ENCODE results near the gene CORO7.

The CORO7 gene

DNA sequence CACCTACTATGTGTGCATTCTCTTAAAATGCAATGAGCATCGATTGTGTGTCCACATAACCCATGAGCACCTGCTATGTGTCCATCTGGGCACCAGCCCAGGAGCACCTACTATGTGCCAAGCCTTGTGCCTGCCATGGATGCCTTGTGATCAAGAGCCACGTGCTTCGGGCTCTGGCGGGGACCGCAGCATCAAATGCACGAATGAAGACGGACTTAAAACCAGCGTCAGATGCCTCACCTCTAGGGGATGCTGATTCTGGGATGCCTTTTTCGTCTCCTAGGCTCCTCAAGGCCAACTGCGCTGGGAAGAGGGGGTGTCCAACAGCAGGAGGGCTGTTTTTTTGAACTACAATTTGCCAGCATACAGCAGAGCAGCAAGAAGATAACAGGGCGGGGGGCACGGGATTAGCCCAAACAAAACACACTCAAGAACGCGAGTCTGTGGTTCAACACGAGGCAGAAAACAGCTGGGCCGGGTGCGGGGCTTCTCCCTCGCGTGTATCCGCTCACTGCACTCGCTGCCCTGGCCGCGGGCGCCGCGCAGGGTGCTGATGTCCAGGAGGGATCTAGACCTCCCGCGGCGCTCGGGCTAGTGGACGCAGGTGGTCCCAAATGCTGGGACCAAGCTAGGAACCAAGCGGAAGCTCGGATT is 101.7 kb downstream of the CORO7 start:
- Histone ChIP-seq H3K9me3 (ENCODE audit: control insufficient read depth, insufficient read depth, low read depth, low read length) (no peaks in the 10 kb centered on the region), H3K36me3 (ENCODE audit: control insufficient read depth, insufficient read depth, low read length) (no peaks in the 10 kb centered on the region), H3K4me3 (ENCODE audit: low read depth, low read length) (peak overlapping the region; percentile 77), H3K9ac (ENCODE audit: low read length) (peak overlapping the region; percentile 62), H3K27me3 (ENCODE audit: control insufficient read depth, insufficient read depth, low read length) (peaks cover 14% of the 10 kb centered on the region), H3K4me1 (ENCODE audit: control insufficient read depth, insufficient read depth, low read length) (peaks cover 41% of the 10 kb centered on the region), H3K27ac (ENCODE audit: low read depth, low read length) (0 out of 2 replicates have a peak overlapping the region, but pooled peaks have one; percentile 64)

DNA sequence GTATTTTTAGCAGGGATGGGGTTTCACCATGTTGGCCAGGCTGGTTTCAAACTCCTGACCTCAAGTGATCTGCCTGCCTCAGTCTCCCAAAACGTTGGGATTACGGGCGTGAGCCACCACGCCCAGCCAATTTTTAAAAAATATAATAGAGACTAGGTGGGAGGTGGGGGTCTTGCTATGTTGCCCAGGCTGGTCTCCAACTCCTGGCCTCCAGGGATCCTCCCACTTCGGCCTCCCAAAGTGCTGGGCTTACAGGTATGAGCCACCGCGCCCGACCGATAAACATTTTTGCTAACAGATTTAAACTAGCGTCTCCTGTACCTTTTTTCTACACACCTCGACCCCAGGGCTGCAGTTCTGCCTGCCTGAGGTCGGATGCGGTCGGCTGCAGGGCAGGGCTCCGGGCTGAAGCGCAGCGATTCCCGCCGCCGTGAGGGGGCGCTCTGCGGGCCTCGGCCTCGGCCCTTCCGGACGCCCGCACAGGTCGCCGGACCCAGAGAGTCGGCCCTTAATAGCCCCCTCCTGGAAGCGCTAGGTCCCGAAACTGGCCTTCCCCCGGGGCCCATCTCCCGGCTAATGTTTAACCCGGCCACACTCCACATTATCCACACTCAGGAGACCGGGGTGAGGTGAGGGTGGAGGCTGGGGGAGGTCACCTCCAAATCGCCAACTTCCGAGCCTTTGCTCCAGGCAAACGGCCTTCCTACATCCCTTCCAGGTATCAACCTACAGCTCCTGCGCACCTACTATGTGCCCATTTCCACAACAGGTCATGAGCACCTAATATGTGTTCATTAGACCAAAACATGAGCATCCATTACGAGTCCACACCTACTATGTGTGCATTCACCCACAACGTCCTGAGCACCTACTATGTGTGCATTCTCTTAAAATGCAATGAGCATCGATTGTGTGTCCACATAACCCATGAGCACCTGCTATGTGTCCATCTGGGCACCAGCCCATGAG is 102.5 kb downstream of the CORO7 start:
- Histone ChIP-seq H3K27ac (ENCODE audit: low read depth, low read length) (no peak overlapping the region), H3K9me3 (ENCODE audit: control insufficient read depth, insufficient read depth, low read depth, low read length) (no peaks in the 10 kb centered on the region), H3K27me3 (ENCODE audit: control insufficient read depth, insufficient read depth, low read length) (peaks cover 14% of the 10 kb centered on the region), H3K36me3 (ENCODE audit: control insufficient read depth, insufficient read depth, low read length) (no peaks in the 10 kb centered on the region), H3K4me3 (ENCODE audit: low read depth, low read length) (no peak overlapping the region; the same call in 1 of the 2 replicates), H3K9ac (ENCODE audit: low read length) (no peak overlapping the region), H3K4me1 (ENCODE audit: control insufficient read depth, insufficient read depth, low read length) (peaks cover 38% of the 10 kb centered on the region)

DNA sequence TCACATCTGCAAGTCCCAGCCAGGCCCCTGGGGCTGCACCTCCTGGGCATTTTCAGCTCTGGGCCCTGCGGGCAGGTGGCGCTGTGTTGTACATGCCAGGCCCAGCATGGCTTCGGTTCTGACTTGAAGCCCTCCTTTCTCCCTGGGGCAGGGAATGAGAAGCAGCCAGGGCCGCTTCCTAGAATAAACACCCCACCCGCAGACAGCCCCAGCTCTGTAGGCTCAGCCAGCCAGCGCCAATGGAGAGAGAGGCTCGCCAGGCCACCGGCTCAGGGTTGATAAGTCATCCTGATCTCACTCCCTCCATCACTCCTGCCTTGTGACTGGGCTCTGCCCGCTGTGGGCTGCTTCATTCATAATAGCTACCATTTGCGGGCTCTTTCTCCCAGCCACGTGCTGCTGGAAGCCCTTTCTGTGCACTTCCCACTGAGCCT is 106.5 kb downstream of the CORO7 start:
- H3K4me3 ChIP-seq (ENCODE audit: low read depth, low read length): no peak overlapping the region
- H3K4me1 ChIP-seq (ENCODE audit: control insufficient read depth, insufficient read depth, low read length): peaks cover 28% of the 10 kb centered on the region
- peak overlapping the region; percentile 42 for H3K9ac ChIP-seq (ENCODE audit: low read length)
- no peak overlapping the region for H3K27ac ChIP-seq (ENCODE audit: low read depth, low read length)
- H3K9me3 ChIP-seq (ENCODE audit: control insufficient read depth, insufficient read depth, low read depth, low read length): no peaks in the 10 kb centered on the region
- H3K36me3 ChIP-seq (ENCODE audit: control insufficient read depth, insufficient read depth, low read length): peaks cover 8% of the 10 kb centered on the region
- peaks cover 10% of the 10 kb centered on the region for H3K27me3 ChIP-seq (ENCODE audit: control insufficient read depth, insufficient read depth, low read length)

DNA sequence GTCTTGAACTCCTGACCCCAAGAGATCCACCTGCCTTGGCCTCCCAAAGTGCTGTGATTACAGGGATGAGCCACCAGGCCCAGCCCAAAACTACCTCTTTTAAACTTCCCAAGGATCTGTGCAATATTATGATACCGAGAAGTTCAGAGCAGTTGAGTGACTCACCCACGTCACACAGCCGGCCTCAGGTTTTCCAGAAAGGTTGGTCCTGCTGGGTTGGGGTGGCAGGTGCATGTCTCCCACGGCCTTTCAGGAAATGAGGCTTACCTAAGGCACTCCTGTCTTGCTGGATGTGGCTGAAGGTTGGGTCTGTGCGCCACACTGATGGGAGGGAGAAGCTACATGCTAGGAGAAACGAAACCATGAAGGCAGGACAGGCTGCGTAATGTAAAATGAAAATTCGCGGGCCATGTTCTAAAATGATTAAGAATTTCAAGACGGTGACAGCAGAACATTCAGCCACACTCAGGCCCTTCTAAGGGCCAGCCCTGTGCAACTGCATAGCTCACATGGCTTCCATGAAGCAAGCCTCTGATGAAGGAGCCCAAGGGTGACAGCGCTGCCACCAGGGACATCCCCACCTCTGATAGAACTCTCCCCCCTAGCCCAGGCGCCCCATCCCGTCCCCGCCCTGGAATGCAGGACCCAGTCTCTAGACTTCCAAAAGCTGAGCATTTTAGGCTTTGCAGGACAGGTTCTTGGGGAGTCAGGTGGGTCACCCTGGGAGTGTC is 107.1 kb downstream of the CORO7 start:
- Histone ChIP-seq H3K27me3 (ENCODE audit: control insufficient read depth, insufficient read depth, low read length) (peaks cover 4% of the 10 kb centered on the region), H3K9me3 (ENCODE audit: control insufficient read depth, insufficient read depth, low read depth, low read length) (no peaks in the 10 kb centered on the region), H3K9ac (ENCODE audit: low read length) (no peak overlapping the region), H3K4me3 (ENCODE audit: low read depth, low read length) (no peak overlapping the region), H3K36me3 (ENCODE audit: control insufficient read depth, insufficient read depth, low read length) (peaks cover 8% of the 10 kb centered on the region), H3K4me1 (ENCODE audit: control insufficient read depth, insufficient read depth, low read length) (peaks cover 32% of the 10 kb centered on the region), H3K27ac (ENCODE audit: low read depth, low read length) (no peak overlapping the region; the same call in 1 of the 2 replicates)

DNA sequence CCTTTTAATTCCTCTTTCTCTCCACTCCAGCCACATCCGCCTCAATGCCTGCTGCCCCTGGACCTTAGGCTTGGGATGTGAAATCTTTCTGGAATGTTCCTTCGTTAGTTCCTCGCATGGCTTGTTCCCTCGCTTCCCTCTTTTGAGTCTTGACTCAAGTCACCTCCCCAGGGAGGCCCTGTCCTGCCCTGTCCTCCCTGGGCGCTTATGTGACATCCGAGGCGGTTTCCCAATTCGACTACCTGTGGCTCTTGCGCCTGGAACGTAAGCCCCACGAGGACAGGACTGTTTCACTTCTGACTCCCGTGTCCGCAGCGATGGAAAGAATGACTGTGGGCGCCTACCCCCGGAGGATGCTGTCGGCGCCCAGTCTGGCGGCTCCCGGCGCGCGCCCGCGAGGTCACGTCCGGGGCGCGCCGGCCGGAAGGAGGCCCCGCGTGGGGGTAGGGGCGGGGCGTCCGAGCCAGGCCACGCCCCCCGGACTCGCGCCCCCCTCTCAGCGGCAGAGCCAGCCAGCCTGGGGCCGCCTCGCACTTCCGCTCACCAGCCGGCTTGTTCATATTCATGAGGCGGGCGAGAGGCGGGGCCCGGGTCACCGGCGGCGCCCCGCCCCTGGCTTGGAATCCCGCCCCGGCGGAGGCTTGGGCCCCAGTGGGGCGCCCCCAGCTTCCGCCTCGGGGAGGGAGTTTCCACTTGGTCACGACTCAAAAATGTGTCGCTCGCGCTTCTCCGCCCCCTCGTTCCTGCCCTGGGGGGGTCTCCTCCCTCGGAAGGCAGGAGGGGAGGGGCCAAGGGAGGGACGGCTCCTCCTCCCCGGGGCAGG is 109.0 kb downstream of the CORO7 start:
- Histone ChIP-seq H3K4me3 (ENCODE audit: low read depth, low read length) (peak overlapping the region; percentile 96), H3K27me3 (ENCODE audit: control insufficient read depth, insufficient read depth, low read length) (no peaks in the 10 kb centered on the region), H3K4me1 (ENCODE audit: control insufficient read depth, insufficient read depth, low read length) (peaks cover 38% of the 10 kb centered on the region), H3K9ac (ENCODE audit: low read length) (peak overlapping the region; percentile 97), H3K27ac (ENCODE audit: low read depth, low read length) (peak overlapping the region; percentile 87), H3K9me3 (ENCODE audit: control insufficient read depth, insufficient read depth, low read depth, low read length) (no peaks in the 10 kb centered on the region), H3K36me3 (ENCODE audit: control insufficient read depth, insufficient read depth, low read length) (peaks cover 15% of the 10 kb centered on the region)

DNA sequence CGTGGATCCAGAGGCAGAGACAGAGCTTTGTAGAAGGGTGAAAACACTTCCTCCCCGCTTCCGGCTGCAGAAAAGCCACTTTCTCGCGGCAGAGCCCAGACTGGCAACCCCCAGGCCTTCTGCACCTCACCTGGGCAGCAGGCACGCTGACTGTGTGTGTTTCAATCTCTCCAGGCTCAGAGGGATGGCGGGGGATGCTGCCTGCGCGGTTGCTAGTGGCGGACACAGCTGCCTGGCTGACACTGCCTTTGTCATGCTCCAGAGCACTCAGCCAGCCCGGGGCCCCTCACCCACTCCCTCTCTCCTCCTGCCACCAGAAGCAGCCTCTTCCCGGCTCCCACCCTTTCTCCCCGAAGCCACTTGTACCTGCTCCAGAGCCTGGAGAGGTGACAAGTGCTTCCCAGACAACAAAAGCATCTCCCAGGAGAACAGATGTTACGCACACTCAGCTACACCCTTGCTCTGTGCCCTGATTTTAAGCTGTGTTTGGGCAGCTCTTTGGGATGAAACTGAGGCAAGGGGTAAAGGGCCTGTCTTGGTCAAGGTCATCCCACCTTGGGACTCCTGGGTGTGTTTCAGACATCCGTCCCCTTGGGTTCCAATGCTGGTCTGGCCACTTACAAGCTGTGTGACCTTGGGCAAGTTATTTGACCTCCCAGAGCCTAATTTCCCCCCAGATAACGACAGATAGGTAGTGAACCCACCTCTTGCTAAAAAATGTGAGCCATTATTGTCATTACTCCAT is 109.8 kb downstream of the CORO7 start:
- Histone ChIP-seq H3K9ac (ENCODE audit: low read length) (peak overlapping the region; percentile 97), H3K27ac (ENCODE audit: low read depth, low read length) (peak overlapping the region; percentile 87; the same call in 1 of the 2 replicates), H3K9me3 (ENCODE audit: control insufficient read depth, insufficient read depth, low read depth, low read length) (no peaks in the 10 kb centered on the region), H3K4me1 (ENCODE audit: control insufficient read depth, insufficient read depth, low read length) (peaks cover 38% of the 10 kb centered on the region), H3K27me3 (ENCODE audit: control insufficient read depth, insufficient read depth, low read length) (no peaks in the 10 kb centered on the region), H3K36me3 (ENCODE audit: control insufficient read depth, insufficient read depth, low read length) (peaks cover 19% of the 10 kb centered on the region), H3K4me3 (ENCODE audit: low read depth, low read length) (peak overlapping the region; percentile 96)

Data from HUES6 (cell line).